Measurements from ENCODE around the gene SPAG17. TPM values are rescaled to one million over a fixed set of nuclear protein-coding genes. Genes with fewer than 3 reads are reported as not detected.

Gene SPAG17
- total RNA-seq, 1 donor from 2014 or later: 1.9 TPM

GRCh38 chr1:117905019-117905418 lies 280.0 kb downstream of the SPAG17 start:
- Histone ChIP-seq H3K79me2 (ENCODE audit: insufficient read depth, low read length) (no peaks in the 10 kb centered on the region), H3K4me3 (ENCODE audit: insufficient read depth, low read depth, low read length) (no peak overlapping the region), H3K9me3 (ENCODE audit: insufficient read depth, low read depth, low read length) (no peaks in the 10 kb centered on the region), H2AFZ (ENCODE audit: low read depth, low read length) (no peak overlapping the region), H3K36me3 (ENCODE audit: insufficient read depth, low read length) (peaks cover 18% of the 10 kb centered on the region), H4K20me1 (ENCODE audit: insufficient read depth, low read length) (no peaks in the 10 kb centered on the region), H3K27me3 (ENCODE audit: insufficient read depth, low read length) (no peaks in the 10 kb centered on the region), H3K4me2 (ENCODE audit: low read length) (no peak overlapping the region), H3K9ac (ENCODE audit: low read length) (no peak overlapping the region), H3K4me1 (ENCODE audit: insufficient read depth, low read length) (no peaks in the 10 kb centered on the region), H3K27ac (ENCODE audit: low read depth, low read length) (no peak overlapping the region)
- Mint-ChIP-seq H3K27ac (ENCODE audit: unreplicated experiment) (no peak overlapping the region), H3K36me3 (ENCODE audit: low read depth, unreplicated experiment) (peaks cover 4% of the 10 kb centered on the region), H3K4me3 (ENCODE audit: unreplicated experiment) (no peak overlapping the region), H3K27me3 (ENCODE audit: low read depth, unreplicated experiment) (no peaks in the 10 kb centered on the region), H3K9me3 (ENCODE audit: unreplicated experiment) (no peaks in the 10 kb centered on the region), H3K4me1 (ENCODE audit: low read depth, unreplicated experiment) (peaks cover 12% of the 10 kb centered on the region)
- DNase-seq (ENCODE audit: low read depth) (no peak), FAIRE-seq (no peak)
- no peak for TF ChIP-seq EZH2 (IDR thresholded peaks at IDR 0.05; ENCODE audit: insufficient read depth, low read length)
- no peak for TF ChIP-seq CTCF (IDR thresholded peaks at IDR 0.05; ENCODE audit: insufficient read depth, low read depth, low read length)

GRCh38 chr1:117904485-117904884 lies 280.5 kb downstream of the SPAG17 start:
- Histone ChIP-seq H3K27ac (ENCODE audit: low read depth, low read length) (no peak overlapping the region), H3K36me3 (ENCODE audit: insufficient read depth, low read length) (peaks cover 16% of the 10 kb centered on the region), H3K4me2 (ENCODE audit: low read length) (no peak overlapping the region), H3K27me3 (ENCODE audit: insufficient read depth, low read length) (no peaks in the 10 kb centered on the region), H3K79me2 (ENCODE audit: insufficient read depth, low read length) (no peaks in the 10 kb centered on the region), H3K9ac (ENCODE audit: low read length) (no peak overlapping the region), H3K9me3 (ENCODE audit: insufficient read depth, low read depth, low read length) (no peaks in the 10 kb centered on the region), H4K20me1 (ENCODE audit: insufficient read depth, low read length) (no peaks in the 10 kb centered on the region), H3K4me3 (ENCODE audit: insufficient read depth, low read depth, low read length) (no peak overlapping the region), H2AFZ (ENCODE audit: low read depth, low read length) (no peak overlapping the region), H3K4me1 (ENCODE audit: insufficient read depth, low read length) (no peaks in the 10 kb centered on the region)
- Mint-ChIP-seq H3K4me1 (ENCODE audit: low read depth, unreplicated experiment) (peaks cover 12% of the 10 kb centered on the region), H3K4me3 (ENCODE audit: unreplicated experiment) (no peak overlapping the region), H3K36me3 (ENCODE audit: low read depth, unreplicated experiment) (peaks cover 4% of the 10 kb centered on the region), H3K27ac (ENCODE audit: unreplicated experiment) (no peak overlapping the region), H3K9me3 (ENCODE audit: unreplicated experiment) (no peaks in the 10 kb centered on the region), H3K27me3 (ENCODE audit: low read depth, unreplicated experiment) (no peaks in the 10 kb centered on the region)
- no peak for FAIRE-seq
- DNase-seq (ENCODE audit: low read depth): no peak
- TF ChIP-seq CTCF (IDR thresholded peaks at IDR 0.05; ENCODE audit: insufficient read depth, low read depth, low read length) (no peak), EZH2 (IDR thresholded peaks at IDR 0.05; ENCODE audit: insufficient read depth, low read length) (no peak)

Data from astrocyte (in vitro differentiated cells and primary cell).